GDM1 (cell line): ENCODE results near the gene DNASE1L1.

ENCODE experiments used
- DNase-seq: peaks from one replicate; lab custom pipeline; 2025; lab: John Stamatoyannopoulos, UW

The DNASE1L1 gene

DNA sequence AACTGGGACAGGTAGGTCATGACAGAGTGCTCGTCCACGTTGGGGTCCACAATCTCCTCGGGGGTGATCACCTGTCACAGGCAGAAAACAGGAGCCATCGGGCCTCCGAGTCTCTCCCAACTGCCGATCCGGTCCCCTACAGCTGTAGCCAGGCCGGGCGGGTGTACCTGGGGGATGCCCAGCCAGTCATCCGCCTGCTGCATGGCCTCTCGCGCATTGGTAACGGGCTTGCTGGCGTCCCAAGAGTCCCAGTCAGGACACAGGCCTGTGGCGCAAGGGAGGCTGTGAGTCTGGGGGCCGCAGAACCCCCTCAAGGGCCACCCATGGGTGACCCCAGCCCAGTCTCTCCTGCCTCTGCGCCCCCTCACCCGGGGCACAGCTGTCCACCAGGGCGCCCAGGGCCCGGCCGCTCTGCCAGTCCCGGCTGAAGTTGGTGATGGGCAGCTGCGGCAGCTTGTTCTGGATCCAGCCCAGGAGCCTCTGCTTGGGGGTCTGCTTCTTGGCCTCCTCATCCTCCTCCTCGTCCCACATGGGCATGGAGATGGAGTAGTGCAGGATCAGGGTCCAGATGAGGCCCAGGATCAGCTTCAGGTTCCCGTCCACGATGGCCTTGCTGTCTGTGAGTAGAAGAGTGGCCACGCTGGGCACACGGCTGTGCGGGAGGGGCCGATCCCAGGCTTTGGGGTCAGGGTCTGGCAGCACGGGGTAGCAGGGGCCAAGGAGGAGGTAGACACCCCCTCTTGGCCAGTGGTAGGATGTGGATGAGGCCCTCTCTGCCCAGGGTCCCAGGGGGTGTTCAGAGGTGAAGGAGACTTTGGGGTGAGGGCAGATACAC, 41.4 kb downstream of the DNASE1L1 start:
- DNase-seq, result no peak

DNA sequence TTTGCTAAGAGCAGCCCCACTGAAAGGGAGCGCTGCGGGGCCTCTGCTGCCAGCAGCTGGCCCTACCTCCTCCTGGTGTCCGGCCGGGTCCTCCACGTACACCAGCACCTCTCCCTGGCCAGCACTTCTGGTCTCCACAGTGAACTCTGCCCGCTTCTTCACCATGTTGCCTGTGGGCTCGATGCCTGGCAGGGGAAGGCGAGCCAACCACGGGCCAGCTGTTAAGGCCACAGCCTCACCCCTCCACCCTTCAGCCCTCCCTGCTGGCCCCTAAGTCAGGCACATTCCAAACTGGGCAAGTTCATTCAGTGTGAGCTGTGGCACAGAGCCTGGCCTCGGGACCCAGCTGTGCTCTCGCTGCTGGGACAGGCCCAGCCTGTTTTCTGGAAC, 42.4 kb downstream of the DNASE1L1 start:
- no peak for DNase-seq

DNA sequence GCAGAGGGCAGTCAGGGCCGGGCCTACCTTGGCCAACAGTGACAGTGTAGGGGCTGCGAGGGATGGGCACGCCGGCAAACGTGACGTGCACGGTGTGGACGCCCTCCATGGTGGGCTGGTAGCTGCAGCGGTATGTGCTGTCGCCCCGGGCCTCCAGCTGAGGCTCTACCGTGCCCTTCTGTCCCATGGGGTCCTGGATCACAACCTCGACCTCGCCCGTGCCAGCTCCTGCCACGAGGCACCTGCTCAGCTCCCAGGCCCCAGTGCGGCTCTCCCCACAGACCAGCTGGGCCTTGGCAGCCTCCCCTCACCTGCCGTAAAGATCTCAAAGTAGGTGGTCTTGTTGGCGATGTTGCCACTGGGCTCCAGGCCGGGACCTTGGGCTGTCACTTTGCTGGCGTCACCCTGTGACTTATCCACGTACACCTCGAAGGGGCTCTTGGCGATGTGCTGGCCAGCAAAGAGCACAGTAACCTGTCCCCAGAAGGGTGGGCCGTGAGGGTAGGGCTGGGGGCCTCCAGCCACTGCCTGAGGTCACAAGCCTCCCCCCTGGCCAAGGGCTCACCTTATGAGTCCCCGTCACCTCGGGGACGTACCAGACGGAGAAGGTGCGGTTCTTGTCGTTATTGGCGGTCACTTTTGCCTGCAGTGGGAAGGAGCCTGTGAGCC, 42.9 kb downstream of the DNASE1L1 start:
- no peak for DNase-seq

DNA sequence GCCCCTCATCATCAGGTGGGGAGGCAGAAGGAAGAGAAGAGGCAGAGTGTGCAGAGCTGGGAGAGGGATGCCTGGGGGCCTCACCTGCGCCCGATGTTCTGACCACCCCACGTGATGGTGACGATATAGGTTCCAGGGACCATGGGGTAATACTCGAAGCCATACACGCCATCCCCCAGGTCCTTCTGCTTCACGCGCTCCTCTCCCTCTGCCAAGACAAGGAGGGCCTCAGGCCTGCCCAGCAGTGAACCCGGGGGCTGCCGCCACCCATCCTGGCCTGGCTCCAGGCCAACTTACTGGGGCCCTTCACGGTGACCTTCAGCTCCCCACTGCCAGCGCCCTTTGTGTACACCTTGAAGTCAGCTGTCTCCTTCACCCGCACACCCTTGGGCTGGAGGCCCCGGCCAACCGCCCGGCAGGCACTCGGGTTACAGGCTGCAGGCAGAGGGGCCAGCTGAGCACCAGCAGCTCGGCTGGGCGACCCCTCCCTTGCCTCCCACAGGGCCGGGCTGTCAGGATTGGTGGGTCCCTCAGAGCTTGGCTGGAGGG, 43.9 kb downstream of the DNASE1L1 start:
- DNase-seq, result no peak

DNA sequence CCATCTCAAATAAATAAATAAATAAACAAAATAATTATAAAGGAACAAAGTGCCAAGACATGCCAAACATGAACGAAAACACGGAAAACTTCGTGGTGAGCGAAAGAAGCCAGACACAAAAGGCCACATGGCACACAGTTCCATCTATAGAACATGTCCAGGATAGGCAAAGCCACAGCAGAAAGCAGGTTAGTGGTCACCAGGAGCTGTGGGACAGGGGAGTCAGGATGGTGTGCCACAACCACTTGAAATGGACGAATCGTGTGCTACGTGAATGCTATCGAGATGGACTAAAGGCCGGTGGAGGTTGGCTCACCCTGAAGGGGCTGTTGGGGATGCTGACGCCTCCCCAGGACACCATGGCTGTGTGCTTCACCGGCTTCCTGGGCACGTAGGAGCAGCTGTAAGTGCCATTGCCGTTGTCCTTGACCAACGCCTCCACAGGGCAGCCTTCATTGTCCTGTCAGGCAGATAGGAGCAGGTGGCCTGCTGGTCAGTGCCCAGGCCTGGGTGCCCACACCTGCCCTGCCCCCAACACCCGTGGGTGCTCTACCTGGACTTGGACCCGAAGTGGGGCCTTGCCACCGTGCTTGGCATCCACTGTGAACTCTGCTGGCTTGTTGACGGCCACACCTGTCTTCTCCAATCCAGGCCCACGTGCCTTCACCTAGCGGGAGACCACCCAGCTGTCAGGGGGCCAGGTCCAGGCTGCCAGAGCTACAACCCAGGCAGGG, 45.2 kb downstream of the DNASE1L1 start:
- no peak for DNase-seq

DNA sequence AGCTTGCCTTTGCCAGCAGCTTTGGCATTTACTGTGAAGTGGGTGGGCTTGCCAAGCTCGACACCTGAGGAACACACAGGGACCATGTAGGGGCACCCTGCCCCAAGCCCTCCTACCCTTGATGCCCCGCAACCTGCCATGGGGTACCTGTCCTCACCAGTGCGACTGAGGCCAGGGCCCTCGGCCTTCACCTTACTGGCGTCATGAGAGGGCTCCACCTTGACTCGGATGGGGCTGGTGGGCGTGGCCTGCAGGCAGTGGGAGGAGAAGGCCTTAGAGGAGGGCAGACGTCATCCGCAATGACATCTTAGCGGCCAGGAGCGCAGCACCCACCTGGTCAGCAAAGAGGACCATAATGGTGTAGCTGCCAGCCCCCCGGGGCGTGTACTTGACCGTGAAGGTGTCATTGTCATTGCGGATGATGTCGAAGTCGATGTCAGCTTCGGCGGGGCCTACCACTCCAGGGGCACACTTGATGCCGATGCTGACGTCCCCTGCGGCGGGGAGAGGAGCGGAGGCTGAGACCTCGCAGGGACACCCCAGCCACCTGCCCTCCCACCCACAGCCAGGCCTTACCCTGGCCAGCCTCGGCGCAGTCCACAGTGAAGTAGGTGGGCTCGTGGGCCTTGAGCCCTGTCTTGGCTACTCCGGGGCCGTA, 46.8 kb downstream of the DNASE1L1 start:
- DNase-seq, result no peak

DNA sequence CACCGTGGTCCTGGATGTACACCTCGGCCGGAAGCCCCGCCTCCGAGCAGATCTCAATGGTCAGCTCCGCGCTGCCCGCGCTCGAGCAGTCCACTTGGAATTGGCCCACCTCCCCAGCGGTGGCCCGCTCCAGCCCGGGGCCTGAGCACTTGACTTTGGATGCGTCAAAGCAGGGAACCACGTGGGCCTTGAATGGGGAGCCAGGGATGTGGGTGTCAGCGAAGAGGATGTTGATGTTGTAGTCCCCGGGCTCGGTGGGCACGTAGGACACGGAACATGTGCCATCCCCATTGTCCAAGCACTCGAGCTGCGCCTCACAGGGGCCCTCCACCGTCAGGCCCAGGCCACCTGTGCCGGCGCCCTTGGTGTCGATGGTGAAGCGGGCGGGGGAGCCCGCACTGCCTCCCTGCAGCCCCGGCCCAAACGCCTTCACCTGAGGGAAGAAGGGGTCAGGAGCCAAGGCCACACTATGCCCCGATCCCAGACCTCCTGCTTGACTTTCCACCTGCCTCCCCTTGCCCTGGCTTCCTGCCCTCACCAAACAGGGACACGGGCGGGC, 48.8 kb downstream of the DNASE1L1 start:
- DNase-seq, result no peak

DNA sequence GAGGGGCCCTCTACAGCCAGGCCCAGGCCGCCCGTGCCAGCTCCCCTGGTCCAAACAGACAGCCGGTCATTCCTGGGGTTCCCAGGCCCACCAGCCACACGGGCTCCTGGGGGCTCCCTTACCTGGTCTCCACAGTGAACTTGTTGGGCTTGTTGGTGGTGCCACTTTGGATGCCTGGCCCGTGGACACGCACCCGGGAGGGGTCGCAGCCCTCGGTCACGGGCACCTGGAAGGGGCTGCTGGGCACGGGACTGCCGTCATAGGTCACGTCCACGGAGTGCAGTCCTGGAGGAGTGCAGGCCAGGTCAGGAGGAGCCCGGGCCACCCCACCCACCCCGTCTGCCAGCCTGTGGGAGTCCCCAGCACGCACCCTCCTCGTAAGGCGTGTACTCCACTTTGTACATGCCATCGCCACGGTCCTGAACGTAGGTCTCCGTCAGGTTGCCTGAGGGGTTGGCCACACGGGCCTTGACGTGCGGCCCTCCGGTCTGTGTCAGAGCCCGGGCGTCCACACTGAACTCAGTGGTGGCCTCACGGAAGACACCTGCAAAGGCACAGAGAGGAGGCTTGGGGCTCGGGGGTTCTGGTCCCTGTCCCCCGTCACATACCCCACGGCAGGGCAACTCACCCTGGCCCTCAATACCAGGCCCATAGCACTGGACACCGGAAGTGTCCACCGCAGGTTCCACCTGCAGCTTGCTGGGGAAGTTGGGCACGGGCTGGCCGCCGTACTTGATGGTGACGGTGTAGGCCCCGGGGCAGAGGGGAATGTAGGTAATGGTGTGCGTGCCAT, 49.5 kb downstream of the DNASE1L1 start:
- DNase-seq, result no peak

DNA sequence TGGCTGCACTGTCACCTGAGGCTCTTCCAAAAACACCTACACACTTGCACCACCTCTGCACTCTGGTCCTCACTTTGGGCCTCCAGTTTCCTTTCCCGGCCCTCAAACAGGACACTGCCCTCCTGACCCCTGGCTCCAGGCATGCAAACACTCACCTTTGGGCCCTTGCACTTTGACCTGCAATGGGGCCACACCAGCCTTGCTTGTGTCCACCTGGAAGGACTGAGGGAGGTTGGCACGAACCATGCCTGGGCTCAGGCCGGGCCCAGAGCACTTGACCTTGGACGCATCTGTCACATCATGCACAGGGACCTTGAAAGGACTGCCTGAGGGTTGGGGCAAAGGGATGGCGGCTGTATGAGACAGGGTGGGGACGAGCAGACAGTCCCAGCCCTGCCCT, 50.2 kb downstream of the DNASE1L1 start:
- no peak for DNase-seq

DNA sequence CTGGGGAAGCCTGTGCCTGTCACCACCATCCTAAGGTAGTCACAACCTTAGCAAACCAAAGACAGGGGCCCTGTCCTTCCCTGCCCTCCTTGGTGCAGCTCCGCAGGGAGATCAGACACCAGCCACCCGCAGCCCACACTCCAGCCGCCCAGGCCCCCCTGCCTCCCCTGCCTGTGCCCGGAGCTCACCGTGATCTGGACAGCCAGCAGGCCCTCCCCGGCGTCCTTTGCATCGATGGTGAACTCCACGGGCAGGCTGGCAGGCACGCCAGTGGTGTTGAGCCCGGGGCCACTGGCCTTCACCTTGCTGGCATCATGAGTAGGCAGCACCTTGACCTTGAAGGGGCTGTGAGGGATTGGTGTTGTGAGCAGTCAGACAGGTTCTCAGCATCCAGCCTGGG, 51.0 kb downstream of the DNASE1L1 start:
- DNase-seq, result no peak

DNA sequence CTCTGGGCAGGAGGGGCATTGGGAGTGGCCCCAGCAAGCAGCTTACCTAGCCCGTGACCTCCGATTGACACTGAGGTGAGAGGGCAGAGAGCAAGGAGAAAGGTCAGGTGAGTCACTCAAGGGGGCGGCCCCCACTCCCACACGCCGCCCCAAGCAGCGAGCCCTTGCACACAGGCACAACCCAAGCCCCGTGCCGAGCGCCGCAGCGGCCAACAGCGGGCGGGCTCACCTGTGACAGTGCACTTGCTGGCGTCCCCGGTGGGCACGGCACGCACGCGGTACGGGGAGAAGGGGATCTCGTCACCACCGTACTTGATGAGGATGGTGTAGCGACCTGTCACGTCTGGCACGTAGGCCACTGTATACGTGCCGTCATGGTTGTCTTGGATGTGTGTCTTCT, 51.8 kb downstream of the DNASE1L1 start:
- no peak for DNase-seq

DNA sequence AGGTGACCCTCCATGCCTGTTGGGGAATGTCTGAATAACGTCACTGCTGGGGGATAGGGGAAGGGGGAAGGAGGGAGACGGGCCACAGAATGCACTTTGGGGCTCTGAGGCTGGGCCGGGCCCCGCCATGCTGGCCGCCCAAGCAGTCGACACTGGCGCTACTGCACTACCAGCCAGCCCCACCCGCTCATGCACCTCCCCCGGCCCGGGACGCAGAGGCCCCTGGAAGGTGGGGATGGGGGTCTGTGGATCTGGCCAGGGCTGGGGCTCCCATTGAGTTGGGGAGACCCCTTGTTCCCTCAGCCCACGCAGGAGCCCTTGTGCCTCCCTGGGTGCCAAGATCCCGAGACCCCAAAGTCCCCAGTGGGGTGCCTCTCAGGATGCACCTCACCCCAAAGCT, 52.5 kb downstream of the DNASE1L1 start:
- DNase-seq, result no peak

DNA sequence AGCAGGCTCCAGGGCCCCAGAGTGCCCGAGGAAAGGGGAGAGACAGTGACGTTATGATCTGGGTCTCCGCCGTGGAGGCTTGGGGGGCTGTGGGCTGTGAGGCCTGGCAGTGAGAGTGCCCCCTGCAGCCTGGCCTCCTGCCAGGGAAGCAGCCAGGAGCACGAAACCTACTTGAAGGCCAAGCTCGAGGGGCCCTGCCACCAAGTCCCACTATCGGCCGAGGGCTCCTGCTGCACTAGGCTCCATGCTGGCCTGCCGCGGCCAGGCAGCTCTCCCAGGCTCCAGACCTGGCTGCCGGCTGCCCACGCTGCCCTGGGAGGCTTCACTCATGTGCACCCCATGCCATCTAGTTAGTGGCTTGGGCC, 53.3 kb downstream of the DNASE1L1 start:
- no peak for DNase-seq

DNA sequence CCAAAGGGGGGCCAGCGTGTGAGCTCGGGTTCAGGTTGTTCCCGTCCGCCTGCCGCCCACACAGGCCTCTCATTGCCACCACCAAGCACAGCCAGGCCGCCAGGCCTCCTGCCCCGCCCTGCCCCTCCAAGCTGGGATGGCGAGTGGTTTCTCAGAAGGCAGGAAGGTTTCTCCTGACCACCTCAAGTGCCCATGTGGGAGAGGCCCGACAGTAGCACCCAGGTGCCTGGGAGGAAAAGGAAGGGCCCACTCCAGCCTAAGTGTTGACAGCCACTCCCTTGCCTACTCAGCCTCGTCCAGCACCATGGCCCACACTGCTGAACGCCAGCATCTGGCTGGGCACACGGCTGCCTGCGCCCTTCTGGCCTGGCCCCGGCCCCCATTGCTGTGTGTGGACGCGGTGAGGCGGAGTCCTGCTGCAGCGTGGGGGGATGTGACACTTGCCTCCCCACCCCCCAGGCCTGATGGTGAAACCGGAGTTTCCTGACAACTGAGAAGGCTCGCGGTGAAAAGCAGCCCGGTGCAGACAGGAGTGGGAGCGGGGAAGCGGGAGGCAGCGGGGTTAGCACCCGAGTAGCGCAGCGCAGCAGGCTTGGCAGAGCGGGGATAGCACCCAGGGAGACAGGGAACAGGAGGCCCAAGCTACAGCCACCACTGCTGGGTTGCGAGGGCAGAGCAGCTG, 53.8 kb downstream of the DNASE1L1 start:
- DNase-seq, result no peak

DNA sequence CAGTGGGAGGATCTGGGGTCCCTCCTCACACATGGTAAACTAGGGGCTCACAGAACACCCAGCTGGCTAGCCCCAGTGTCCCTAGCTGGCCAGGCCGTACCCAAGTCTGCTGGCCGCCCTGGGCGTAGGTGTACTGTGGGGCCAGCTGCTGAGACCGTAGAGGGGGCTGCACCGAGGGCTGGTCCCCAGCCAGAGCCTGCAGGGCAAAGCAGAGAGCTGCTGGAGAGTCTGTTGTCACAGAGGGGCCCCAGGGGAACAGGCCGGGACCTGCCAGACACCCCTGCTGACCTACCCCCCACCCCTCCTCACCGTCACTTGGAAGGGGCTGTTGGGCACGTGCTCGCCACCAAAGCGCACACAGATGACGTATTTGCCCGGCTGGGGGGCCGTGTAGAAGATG, 54.5 kb downstream of the DNASE1L1 start:
- DNase-seq, result no peak

DNA sequence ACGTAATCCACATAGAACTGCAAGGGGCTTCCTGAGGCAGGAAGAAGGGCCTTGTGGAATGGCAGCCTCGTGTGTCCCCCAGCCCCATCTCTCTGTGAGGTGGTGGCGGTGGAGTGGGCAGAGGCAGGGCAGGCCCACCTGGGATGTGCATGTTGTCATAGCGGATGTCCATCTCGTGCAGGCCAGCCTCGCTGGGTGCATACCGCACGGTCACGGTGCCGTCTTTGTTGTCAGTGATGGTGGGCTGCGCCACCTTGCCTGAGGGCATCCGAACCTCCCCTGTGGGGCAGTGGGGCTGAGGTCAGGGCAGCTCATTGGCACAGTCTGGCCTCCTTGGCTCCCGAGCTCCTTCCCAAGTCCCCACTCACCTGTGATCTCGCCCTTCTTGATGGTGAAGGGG, 55.0 kb downstream of the DNASE1L1 start:
- no peak for DNase-seq

DNA sequence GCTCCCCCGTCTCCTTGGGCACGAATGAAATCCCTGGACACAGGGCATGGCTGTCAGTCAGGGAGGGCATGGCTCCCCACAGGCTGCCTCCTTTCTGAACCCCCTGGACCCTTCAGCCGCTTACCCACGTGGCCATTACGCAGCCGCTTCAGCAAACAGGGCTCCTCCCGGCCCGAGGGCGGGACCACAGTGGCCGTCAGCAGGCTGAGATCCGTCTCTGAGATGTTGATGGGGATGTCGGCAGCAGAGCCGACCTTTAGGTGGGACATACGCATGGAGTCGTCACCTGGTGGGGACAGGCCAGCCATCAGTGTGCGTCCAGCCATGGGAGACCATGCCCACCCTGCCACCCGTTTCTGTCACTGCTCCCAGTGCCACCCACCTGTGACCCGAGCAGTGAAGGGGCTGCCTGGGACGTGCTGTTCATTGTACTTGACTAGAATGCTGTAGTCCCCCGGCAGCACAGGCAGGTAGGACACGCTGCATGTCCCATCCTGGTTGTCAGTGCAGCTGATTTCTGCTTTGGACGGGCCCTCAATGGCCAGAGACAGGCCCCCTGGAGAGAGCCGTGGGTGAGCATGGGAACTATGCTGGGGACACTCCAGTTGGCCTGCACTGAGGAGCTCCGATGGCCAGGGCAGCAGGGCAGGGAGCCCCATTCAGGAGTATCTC, 55.7 kb downstream of the DNASE1L1 start:
- no peak for DNase-seq

DNA sequence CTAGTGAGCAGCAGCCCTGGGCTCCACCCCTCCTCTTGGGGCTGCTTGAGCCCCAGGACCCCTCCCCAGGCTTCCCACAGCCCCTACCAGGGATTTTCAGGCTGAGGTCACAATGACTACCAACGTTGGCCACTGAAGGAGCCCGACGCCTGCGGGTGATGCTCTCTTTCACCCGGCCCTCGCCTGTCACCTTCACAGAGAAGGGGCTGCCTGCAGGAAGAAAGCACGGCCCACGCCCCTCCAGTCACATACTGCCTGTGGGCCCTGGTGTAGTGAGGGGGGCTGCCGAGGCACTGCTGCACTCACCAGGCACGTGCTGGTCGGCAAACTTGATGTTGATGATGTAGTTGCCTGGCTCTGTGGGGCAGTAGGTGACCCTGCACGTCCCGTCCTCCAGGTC, 56.6 kb downstream of the DNASE1L1 start:
- no peak for DNase-seq

DNA sequence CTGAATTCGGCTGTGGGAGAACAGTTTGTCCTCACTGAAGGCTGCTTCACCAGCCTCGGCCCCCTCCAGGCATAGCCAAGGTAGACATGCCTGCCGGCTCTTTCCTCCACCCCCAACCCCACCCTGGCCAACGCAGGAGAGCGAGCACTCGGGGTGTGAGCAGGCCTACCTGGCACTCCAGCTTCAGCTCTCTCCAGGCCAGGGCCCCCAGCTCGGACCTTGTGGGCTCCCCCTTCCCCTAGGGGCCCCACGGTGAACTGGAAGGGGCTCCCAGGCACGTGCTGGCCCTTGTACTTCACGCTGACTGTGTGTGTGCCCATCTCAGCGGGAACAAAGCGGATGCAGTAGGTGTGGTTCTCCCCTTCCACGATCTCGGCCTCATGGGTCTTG, 57.0 kb downstream of the DNASE1L1 start:
- DNase-seq, result no peak
